Measurements from ENCODE around the gene MYL3. TPM values are rescaled to one million over a fixed set of nuclear protein-coding genes. Genes with fewer than 3 reads are reported as not detected.

The MYL3 gene
- polyA plus RNA-seq, 1 donor (not counting 4 experiments of a cell fraction or from before 2014, with no cell fraction given): not detected

- FAIRE-seq: no peak
- H3K4me2 ChIP-seq (ENCODE audit: control insufficient read depth, extremely low read depth, insufficient read depth, low read depth, low read length): no peak overlapping the region
- TF ChIP-seq CTCF (optimal IDR thresholded peaks at IDR 0.05 in 1 of 3, IDR thresholded peaks at IDR 0.05 in 1 of 3, conservative IDR thresholded peaks at IDR 0.05 in 1 of 3; ENCODE audit: extremely low read depth in 1 of 3, insufficient read depth in 2 of 3, low read length in 3 of 3) (no peak), EZH2 (IDR thresholded peaks at IDR 0.05; ENCODE audit: low read length) (no peak)
- no peak overlapping the region for H2AFZ ChIP-seq (ENCODE audit: control insufficient read depth, low read length)
- H3K9ac ChIP-seq (ENCODE audit: control insufficient read depth, extremely low read depth, insufficient read depth, low read length): no peak overlapping the region
- DNase-seq (ENCODE audit: low read depth, low spot score): no peak
- H3K9me1 ChIP-seq (ENCODE audit: control insufficient read depth, extremely low read depth, insufficient read depth, low read length): no peaks in the 10 kb centered on the region
- peaks cover 18% of the 10 kb centered on the region for H3K27me3 ChIP-seq (ENCODE audit: control insufficient read depth, extremely low read depth, insufficient read depth, low read length)
- H3K4me1 ChIP-seq (ENCODE audit: control insufficient read depth, extremely low read depth, insufficient read depth, low read length): peaks cover 5% of the 10 kb centered on the region
- H3K36me3 ChIP-seq (ENCODE audit: control insufficient read depth in 2 of 2, extremely low read depth in 1 of 2, insufficient read depth in 2 of 2, low read length in 2 of 2): no peaks in the 10 kb centered on the region
- H4K20me1 ChIP-seq (ENCODE audit: control insufficient read depth, extremely low read depth, insufficient read depth, low read length): no peaks in the 10 kb centered on the region
- dilution Hi-C loops (cut with MboI; ENCODE audit: extremely low pct_ligation_motif_present, low sequenced_read_pairs): no loop called here
- H3K79me2 ChIP-seq (ENCODE audit: control insufficient read depth, insufficient read depth, low read length): no peaks in the 10 kb centered on the region
- H3K27ac ChIP-seq (ENCODE audit: control insufficient read depth, insufficient read depth, low read length): no peak overlapping the region
- H3K9me3 ChIP-seq (ENCODE audit: control insufficient read depth, low read depth, low read length): no peaks in the 10 kb centered on the region
- H3K4me3 ChIP-seq (ENCODE audit: control insufficient read depth in 2 of 3, extremely low read depth in 1 of 3, insufficient read depth in 2 of 3, low read depth in 1 of 3, low read length in 3 of 3): no peak overlapping the region
These were observed 15.5 kb downstream of the MYL3 start for GRCh38 chr3:46847744-46848143.

DNA sequence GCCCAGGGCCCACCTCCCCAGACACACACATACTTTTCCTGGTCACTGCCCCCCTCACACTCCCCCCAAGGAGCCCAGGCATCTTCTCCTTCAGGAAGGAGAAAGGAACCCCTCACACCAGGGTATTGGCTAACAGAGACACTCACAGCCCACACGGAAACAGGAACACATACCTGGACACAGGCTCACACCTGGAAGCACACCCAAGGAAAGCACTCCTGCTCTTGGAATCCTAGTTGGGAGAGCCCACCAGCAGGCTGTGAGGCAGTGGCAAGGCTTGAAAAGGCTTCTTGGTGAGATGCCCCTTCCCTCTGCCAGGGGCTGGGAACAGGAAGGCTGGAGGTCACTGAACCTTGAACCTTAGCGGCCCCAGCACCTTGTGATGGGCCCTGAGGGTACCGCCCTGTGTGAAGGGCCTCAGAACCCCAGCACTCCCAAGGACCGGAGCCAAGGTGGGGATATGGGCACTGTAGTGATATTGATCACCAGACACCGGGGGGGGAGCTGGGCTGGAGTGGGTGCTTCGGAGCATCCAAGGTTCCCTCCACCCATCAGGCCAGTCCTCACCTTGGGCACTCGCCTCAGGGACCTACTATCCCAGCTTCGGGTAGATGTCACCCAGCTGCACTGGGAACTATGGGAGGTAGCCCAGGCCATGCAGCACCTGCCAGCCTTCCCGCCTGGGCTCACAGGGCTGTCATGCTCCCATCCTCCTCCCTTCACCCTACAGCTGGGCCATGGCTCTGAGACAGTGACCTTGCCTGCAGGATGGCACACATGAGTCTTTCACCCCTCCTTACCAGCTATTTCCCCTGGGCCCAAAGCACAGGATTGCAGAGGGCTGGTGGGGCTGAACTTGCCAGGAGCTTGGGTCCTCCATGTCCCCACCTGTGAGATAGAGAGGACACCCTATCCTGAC is 16.4 kb downstream of the MYL3 start:
- H3K79me2 ChIP-seq (ENCODE audit: control insufficient read depth, insufficient read depth, low read length): no peaks in the 10 kb centered on the region
- no peak overlapping the region for H3K9ac ChIP-seq (ENCODE audit: control insufficient read depth, extremely low read depth, insufficient read depth, low read length)
- DNase-seq (ENCODE audit: low read depth, low spot score) (no peak), FAIRE-seq (no peak)
- H3K4me2 ChIP-seq (ENCODE audit: control insufficient read depth, extremely low read depth, insufficient read depth, low read depth, low read length): no peak overlapping the region
- no peaks in the 10 kb centered on the region for H3K36me3 ChIP-seq (ENCODE audit: control insufficient read depth in 2 of 2, extremely low read depth in 1 of 2, insufficient read depth in 2 of 2, low read length in 2 of 2)
- H3K9me3 ChIP-seq (ENCODE audit: control insufficient read depth, low read depth, low read length): no peaks in the 10 kb centered on the region
- H2AFZ ChIP-seq (ENCODE audit: control insufficient read depth, low read length): no peak overlapping the region
- H3K27me3 ChIP-seq (ENCODE audit: control insufficient read depth, extremely low read depth, insufficient read depth, low read length): peaks cover 18% of the 10 kb centered on the region
- H3K27ac ChIP-seq (ENCODE audit: control insufficient read depth, insufficient read depth, low read length): no peak overlapping the region
- H3K9me1 ChIP-seq (ENCODE audit: control insufficient read depth, extremely low read depth, insufficient read depth, low read length): no peaks in the 10 kb centered on the region
- dilution Hi-C loops (cut with MboI; ENCODE audit: extremely low pct_ligation_motif_present, low sequenced_read_pairs): no loop called here
- H3K4me1 ChIP-seq (ENCODE audit: control insufficient read depth, extremely low read depth, insufficient read depth, low read length): peaks cover 5% of the 10 kb centered on the region
- TF ChIP-seq EZH2 (IDR thresholded peaks at IDR 0.05; ENCODE audit: low read length): no peak
- no peak for TF ChIP-seq CTCF (optimal IDR thresholded peaks at IDR 0.05 in 1 of 3, IDR thresholded peaks at IDR 0.05 in 1 of 3, conservative IDR thresholded peaks at IDR 0.05 in 1 of 3; ENCODE audit: extremely low read depth in 1 of 3, insufficient read depth in 2 of 3, low read length in 3 of 3)
- no peak overlapping the region for H3K4me3 ChIP-seq (ENCODE audit: control insufficient read depth in 2 of 3, extremely low read depth in 1 of 3, insufficient read depth in 2 of 3, low read depth in 1 of 3, low read length in 3 of 3)
- no peaks in the 10 kb centered on the region for H4K20me1 ChIP-seq (ENCODE audit: control insufficient read depth, extremely low read depth, insufficient read depth, low read length)
